ENCODE data around the gene MYCBP2. TPM values are rescaled to one million over a fixed set of nuclear protein-coding genes. Genes with fewer than 3 reads are reported as not detected.

The MYCBP2 gene
- total RNA-seq, 1 donor from 2014 or later = 58.4 TPM

DNA sequence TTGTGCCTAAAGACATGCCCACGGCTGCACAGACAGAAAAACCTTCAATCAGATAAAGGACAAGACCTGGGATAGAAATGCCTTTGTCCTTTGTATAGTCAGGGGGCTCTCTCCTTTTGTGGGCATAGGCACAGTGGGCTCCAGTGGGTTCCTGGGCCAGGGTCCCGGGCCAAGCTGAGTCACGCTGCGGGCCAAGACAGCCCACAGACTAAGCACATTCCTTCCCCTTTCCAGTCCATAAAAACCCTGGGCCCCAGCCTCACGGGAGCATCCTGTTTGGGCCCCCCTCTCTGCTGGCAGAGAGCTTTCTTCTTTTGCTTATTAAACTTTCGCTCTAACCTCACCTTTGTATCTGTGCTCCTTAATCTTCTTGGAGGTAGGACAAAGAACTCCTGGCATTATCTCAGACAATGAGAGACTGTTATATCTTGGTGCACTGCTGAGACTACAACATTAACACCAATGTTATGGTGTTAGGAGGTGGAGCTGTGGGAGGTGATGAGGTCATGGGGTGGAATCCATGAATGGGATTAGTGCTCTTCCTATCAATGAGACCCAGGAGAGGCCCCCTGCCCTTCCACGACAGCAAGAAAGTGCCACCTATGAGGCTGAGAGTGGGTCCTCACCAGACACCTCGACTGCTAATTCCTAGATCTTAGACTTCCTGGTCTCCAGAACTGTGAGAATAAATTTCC, 279.1 kb downstream of the MYCBP2 start:
- Mint-ChIP-seq H3K9me3 (ENCODE audit: low read depth) (no peaks in the 10 kb centered on the region), H3K4me3 (ENCODE audit: low read depth) (no peak overlapping the region), H3K27me3 (no peaks in the 10 kb centered on the region), H3K36me3 (ENCODE audit: insufficient read depth) (peaks cover 25% of the 10 kb centered on the region), H3K27ac (no peak overlapping the region), H3K4me1 (ENCODE audit: low read depth) (no peaks in the 10 kb centered on the region)
- no peak for DNase-seq (ENCODE audit: low spot score, unreplicated experiment)
- TF ChIP-seq, protein P1, sequence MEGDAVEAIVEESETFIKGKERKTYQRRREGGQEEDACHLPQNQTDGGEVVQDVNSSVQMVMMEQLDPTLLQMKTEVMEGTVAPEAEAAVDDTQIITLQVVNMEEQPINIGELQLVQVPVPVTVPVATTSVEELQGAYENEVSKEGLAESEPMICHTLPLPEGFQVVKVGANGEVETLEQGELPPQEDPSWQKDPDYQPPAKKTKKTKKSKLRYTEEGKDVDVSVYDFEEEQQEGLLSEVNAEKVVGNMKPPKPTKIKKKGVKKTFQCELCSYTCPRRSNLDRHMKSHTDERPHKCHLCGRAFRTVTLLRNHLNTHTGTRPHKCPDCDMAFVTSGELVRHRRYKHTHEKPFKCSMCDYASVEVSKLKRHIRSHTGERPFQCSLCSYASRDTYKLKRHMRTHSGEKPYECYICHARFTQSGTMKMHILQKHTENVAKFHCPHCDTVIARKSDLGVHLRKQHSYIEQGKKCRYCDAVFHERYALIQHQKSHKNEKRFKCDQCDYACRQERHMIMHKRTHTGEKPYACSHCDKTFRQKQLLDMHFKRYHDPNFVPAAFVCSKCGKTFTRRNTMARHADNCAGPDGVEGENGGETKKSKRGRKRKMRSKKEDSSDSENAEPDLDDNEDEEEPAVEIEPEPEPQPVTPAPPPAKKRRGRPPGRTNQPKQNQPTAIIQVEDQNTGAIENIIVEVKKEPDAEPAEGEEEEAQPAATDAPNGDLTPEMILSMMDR (IDR thresholded peaks at IDR 0.05; ENCODE audit: unreplicated experiment) = no peak

DNA sequence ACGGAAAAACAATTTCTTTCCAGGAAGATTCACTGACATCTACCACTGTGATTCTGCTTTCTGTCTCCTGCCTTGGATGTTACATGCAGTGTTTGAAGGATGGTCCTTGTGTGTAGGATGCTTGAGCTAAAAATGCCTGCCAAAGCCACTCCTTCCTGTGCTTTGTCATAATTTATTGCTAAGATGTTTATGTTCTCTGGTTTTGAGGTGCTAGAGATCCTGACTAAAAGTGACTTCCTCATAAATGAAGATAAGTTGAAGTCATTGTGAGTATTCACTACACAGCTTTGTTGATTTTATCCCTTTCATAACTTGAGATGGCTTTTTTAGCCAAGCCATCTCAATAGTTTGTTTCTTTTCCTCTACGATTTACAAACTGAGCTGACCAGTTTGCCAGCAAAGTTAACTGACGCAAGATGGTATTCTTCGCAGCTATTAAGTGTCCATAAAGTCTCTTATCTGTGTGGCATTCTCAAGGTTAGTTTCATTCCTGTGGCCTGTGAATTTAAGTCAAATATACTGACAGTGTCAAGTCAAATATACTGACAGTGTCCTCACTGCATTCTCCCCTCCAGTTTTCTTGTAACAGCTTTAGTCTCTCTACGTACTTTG, 284.2 kb downstream of the MYCBP2 start:
- Mint-ChIP-seq H3K27ac (no peak overlapping the region), H3K4me3 (ENCODE audit: low read depth) (no peak overlapping the region), H3K36me3 (ENCODE audit: insufficient read depth) (peaks cover 5% of the 10 kb centered on the region), H3K4me1 (ENCODE audit: low read depth) (no peaks in the 10 kb centered on the region), H3K27me3 (no peaks in the 10 kb centered on the region), H3K9me3 (ENCODE audit: low read depth) (no peaks in the 10 kb centered on the region)
- DNase-seq (ENCODE audit: low spot score, unreplicated experiment) = no peak
- TF ChIP-seq, protein P1 (IDR thresholded peaks at IDR 0.05; ENCODE audit: unreplicated experiment) = no peak

DNA sequence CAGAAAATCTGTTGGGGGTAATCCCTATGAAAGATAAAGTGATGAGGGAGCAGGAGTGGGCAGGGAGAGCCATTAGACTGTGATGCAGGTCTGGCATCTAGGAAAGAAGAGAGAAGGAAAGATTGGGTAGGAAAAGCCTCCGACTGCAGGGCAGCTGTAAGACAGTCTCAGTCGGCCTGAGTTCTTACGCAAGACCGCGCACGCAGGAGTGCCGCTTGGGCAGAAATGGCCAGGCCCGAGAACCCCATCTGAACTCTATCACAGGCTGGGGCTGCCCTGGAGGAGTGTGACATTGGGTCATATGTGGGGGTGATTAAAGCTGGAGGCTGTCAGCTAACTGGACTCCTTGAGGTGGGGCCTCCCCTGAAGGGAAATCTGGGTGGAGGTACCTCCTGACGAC, 286.1 kb downstream of the MYCBP2 start:
- Mint-ChIP-seq H3K36me3 (ENCODE audit: insufficient read depth) (peaks cover 1% of the 10 kb centered on the region), H3K4me1 (ENCODE audit: low read depth) (no peaks in the 10 kb centered on the region), H3K27ac (no peak overlapping the region), H3K9me3 (ENCODE audit: low read depth) (no peaks in the 10 kb centered on the region), H3K4me3 (ENCODE audit: low read depth) (no peak overlapping the region), H3K27me3 (no peaks in the 10 kb centered on the region)
- DNase-seq (ENCODE audit: low spot score, unreplicated experiment) = no peak
- TF ChIP-seq, protein P1 (IDR thresholded peaks at IDR 0.05; ENCODE audit: unreplicated experiment) = no peak

DNA sequence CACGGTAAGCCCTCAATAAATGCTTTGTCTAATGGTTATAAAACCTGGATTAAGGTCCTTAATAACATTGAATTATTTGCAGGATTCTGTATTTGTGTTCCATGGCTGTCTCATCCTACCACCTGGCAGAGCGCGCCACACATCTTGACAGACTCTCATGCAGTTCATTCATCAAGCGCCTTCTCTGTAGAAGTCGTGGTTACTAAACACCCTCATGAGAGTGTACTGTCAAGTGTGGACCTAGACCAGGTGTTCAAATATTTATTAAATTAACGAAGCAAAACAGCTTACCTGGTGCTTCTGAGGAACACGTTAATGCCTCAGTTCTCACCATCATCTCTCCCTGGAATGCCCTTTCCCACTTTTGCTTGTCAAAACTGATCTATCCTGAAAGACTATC, 286.8 kb downstream of the MYCBP2 start:
- TF ChIP-seq, protein P1 (IDR thresholded peaks at IDR 0.05; ENCODE audit: unreplicated experiment) = no peak
- no peak overlapping the region for H3K27ac Mint-ChIP-seq
- H3K9me3 Mint-ChIP-seq (ENCODE audit: low read depth) = no peaks in the 10 kb centered on the region
- no peaks in the 10 kb centered on the region for H3K27me3 Mint-ChIP-seq
- H3K4me1 Mint-ChIP-seq (ENCODE audit: low read depth) = no peaks in the 10 kb centered on the region
- H3K36me3 Mint-ChIP-seq (ENCODE audit: insufficient read depth) = peaks cover 1% of the 10 kb centered on the region
- H3K4me3 Mint-ChIP-seq (ENCODE audit: low read depth) = no peak overlapping the region
- no peak for DNase-seq (ENCODE audit: low spot score, unreplicated experiment)

DNA sequence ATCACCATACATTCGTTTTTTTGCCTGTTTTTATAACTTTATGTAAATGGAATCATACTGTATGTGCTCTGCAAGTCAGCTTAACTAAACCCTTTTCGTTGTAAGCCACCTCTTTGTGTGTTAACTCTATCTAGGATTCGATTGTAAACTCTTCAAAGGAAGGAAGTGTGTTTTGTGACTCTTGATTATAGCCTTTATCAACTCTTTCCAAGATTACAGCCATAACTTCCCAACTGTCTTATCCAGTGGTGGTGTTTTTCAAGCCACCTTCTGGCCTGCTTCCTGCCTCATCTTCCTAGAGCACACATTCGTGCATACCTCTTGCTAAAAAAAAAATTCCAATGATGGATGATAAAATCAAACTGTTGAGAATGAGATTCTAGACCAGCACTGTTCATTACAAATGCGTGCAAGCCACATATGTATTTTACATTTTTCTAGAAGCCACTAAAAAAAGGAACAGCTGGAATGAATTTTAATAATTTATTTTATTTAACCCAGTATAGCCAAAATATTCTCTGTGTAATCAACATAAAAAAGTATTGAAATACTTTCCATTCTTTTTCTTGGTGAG, 287.9 kb downstream of the MYCBP2 start:
- DNase-seq (ENCODE audit: low spot score, unreplicated experiment) = no peak
- no peak overlapping the region for H3K27ac Mint-ChIP-seq
- no peak overlapping the region for H3K4me3 Mint-ChIP-seq (ENCODE audit: low read depth)
- TF ChIP-seq, protein P1 (IDR thresholded peaks at IDR 0.05; ENCODE audit: unreplicated experiment) = no peak
- peaks cover 1% of the 10 kb centered on the region for H3K36me3 Mint-ChIP-seq (ENCODE audit: insufficient read depth)
- H3K9me3 Mint-ChIP-seq (ENCODE audit: low read depth) = no peaks in the 10 kb centered on the region
- H3K4me1 Mint-ChIP-seq (ENCODE audit: low read depth) = no peaks in the 10 kb centered on the region
- no peaks in the 10 kb centered on the region for H3K27me3 Mint-ChIP-seq

Data from progenitor cell of endocrine pancreas (in vitro differentiated cells).